Activated gamma-delta T cell treated with anti-CD3 and anti-CD28 coated beads, Interleukin-2, amount 50 U/mL, for 16 hours (primary cell): ENCODE results near the gene INTS6.

Experiments used
- DNase-seq: peaks from one replicate; pipeline ENCODE4 v3.0.0-alpha.2; 2020; ENCODE audit warnings: low read depth

INTS6 gene, protein sequence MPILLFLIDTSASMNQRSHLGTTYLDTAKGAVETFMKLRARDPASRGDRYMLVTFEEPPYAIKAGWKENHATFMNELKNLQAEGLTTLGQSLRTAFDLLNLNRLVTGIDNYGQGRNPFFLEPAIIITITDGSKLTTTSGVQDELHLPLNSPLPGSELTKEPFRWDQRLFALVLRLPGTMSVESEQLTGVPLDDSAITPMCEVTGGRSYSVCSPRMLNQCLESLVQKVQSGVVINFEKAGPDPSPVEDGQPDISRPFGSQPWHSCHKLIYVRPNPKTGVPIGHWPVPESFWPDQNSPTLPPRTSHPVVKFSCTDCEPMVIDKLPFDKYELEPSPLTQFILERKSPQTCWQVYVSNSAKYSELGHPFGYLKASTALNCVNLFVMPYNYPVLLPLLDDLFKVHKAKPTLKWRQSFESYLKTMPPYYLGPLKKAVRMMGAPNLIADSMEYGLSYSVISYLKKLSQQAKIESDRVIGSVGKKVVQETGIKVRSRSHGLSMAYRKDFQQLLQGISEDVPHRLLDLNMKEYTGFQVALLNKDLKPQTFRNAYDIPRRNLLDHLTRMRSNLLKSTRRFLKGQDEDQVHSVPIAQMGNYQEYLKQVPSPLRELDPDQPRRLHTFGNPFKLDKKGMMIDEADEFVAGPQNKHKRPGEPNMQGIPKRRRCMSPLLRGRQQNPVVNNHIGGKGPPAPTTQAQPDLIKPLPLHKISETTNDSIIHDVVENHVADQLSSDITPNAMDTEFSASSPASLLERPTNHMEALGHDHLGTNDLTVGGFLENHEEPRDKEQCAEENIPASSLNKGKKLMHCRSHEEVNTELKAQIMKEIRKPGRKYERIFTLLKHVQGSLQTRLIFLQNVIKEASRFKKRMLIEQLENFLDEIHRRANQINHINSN

DNA sequence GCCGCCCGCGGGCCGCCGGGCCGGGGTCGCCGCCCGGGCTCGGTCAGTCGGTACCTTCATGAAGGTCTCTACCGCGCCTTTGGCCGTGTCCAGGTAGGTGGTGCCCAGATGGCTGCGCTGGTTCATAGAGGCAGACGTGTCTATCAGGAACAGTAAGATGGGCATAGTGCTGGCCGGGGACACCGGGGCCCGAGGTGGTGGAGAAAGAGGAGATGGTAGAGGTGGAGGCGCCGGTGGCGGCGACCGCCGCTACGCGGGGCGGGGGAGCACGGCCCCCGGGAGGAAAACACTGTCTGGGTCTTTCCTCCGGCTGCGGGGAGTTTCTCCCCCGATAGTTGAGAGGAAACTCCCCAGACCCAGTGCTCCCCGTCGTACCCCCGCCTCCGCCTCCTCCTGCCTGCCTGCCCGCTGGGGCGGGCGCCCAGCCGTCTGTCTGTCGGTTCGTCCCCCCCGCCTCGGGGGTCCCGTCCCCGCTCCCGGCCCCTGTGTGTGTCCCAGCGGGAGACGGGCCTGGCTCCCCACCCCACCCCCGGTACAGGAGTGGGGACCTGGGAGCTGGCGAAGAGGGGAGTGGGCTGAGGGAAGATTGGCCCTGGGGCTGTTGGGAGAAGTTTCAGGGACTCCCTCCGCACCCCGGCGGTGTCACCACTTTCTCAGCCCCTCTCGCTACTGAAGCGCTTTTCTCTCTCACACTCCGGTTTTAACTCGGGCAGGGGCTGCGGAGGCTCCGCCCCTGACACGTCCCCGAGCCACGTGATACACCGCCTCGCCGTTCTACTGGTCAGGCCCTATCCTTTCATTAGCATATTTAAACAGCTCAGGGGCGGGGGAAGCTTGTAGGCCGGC is at the start of gene INTS6:
Gene INTS6 (minus strand): TSS at position 676 of the 846 bp plus-strand sequence. CDS start 511 bp downstream, at position 165.
- peak; percentile 97 for DNase-seq

DNA sequence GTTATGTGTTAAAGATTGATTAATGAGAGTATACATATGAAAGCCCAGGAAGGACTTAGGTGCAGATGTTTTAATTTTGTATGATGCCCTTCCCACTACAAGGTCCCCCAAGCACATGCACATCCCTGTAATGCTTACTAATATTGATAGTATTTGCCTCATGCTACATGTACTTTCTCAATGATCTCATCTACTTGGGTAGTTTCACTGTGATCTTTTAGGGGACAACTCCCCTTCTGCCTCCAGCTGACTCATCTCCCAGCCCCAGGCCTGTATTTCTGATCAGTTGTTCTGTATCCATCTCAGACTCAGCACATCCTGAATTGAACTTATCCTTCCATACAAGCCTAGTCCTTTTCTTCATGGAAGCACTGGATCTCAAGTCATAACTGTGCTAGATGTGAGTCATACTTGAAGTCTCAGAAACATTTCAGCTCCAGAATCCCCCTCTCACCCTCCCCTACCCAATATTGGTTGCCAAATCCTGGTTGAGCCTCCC is 49.4 kb upstream of the INTS6 start:
- DNase-seq = no peak

DNA sequence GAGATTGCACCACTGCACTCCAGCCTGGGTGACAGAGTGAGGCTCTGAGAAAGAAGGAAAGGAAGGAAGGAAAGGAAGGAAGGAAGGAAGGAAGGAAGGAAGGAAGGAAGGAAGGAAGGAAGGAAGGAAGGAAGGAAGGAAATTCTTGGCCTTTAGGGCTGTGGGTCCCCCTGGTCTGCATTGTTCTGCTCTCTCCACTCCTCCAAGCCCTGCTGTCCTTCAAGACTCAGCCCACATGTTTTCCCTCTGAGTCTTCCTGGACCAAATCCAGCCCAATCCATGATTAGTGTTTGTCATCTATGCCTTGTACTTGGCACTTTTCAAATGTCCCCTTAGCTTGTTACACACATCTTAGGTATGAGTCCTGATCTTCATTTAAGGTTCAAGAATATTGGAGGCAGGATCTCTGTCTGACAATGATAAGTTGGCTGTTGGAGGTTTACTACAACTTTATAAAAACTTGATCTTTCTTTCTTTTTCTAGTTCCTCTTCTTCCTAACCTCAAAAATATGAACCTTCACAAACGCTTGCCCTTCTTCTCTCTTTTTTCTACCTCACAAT is 48.8 kb upstream of the INTS6 start:
- no peak for DNase-seq

GRCh38 chr13:51501096-51501495 is 48.3 kb upstream of the INTS6 start:
- no peak for DNase-seq

- no peak for DNase-seq
These were observed 47.9 kb upstream of the INTS6 start for GRCh38 chr13:51500687-51501086.

GRCh38 chr13:51499841-51500240 is 47.0 kb upstream of the INTS6 start:
- DNase-seq = no peak

DNA sequence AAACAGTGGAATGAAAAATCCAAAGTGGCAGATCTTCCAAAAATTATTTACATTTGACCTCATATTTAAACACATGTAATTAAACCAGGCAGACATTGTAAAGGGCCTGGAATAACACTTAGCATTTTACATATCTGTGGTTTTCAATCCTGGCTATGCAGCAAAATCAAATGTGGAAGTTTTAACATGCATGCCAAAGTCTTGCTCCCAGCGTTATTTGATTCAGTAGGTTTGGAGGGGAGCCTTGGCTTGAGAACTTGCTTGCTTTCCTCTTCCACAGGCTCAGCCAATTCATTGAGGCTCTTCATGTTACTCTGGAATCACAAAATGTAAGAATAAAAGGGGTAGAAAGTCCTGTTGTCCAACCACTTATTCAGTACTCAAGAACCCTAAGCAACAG is 42.5 kb upstream of the INTS6 start:
- no peak for DNase-seq

DNA sequence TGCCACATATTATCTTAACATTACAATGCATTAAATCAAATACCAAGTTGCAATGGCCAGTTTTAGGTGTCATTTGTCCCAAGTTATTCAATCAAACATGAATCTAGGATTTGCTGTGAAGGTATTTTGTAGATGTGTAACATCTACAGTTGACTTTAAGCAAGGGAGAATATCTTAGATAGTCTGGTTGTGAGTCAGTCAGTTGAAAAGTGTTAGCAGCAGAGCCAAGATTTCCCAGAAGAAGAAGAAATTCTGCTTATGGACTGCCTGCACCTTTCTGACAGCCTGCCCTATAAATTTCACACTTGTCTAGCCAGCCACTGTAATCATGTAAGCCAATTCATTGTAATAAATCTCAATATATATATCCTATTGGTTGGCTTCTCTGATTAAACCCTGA is 41.3 kb upstream of the INTS6 start:
- no peak for DNase-seq

- DNase-seq = no peak
These were observed 35.4 kb upstream of the INTS6 start for GRCh38 chr13:51488212-51488611.

DNA sequence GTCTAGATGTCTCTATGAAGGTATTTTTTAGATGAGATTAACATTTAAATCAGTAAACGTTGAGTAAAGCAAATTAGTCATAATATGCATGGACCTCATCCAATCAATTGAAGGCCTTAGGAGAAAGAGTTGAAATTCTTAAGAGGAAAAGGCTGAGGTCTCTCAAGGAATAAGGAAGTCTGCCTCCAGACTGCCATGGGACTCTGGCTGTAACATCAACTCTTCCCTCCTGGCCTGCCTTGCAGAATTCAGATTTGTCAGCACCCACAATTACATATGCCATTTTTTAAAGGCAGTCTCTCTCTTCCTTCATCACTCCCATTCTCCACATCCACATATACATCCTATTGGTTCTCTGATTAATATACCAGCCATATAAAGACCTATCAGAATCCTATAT is 28.8 kb upstream of the INTS6 start:
- DNase-seq = no peak

GRCh38 chr13:51479199-51479523 is 26.3 kb upstream of the INTS6 start:
- no peak for DNase-seq

DNA sequence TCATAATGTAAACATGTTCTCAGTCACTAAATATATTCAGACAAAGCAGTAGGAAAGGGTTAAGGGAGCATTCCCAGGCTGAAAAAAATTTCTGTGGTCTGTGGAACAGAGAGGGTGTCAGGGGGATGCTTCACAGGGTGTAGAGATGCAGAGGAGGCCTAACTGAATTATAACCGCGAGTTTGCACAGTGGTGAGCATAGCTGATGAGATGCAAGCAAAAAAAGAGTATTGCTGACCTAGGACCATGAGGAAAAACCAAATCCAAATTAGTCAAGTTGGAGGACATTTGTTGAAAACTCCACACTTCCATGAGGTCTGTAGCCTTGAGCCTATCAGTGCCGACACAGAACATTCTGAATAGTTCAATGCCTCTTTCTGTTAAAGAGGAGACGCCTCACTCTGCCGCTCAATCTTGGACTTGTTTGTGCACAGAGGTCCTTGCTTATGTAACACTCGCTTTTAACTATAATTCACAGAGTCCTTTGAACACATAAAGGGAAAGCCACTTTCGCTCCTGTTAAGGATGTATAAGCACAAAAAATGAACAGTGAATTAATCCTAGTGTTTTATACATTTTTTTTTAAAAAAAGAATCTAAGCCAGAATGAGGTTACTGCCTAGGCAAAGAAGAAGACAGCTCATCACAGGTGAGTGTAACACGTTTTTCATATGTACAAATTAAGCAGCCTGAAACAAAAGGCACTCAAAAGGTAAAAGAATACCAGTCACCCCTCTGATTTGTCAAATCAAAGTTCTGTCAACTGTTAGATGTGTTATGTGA is 25.8 kb upstream of the INTS6 start:
- DNase-seq = no peak

- DNase-seq = no peak
These were observed 25.0 kb upstream of the INTS6 start for GRCh38 chr13:51477653-51478324.

GRCh38 chr13:51477149-51477548 is 24.3 kb upstream of the INTS6 start:
- no peak for DNase-seq

DNA sequence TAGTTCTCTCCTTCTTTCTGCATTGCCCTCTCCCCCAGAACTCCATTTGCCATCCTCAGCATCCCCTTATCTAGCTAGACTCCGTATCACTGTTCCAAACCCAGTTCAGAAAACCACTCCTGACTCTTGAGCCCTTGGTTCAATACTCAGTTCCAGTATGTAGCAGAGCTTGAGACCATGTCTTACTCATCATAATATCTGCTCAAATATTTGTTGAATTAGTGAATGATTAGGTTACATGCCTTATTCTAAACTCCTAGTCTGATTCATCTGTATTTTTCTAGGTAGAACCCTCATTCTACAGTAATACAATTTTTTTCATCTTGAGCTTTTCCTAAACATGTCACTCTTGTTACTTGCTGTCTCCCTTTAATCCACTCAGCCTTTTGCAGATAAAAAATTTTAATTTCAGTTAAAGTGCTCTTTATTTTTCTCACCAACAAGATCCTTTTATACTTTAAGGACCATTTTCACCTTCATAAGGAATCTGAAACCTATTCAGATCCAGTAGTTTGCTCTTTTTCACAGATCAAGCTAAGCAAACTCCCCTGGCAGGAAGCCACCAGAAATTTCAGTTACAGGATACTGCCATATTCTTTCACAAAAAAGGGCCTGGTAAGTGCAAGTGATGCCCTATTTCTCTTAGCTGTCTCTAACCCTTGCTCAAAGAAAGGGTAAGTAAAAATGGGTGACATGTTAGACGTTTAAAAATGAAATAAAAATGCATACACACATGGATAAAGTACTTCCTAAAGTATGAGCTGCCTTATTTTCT is 23.1 kb upstream of the INTS6 start:
- no peak for DNase-seq

DNA sequence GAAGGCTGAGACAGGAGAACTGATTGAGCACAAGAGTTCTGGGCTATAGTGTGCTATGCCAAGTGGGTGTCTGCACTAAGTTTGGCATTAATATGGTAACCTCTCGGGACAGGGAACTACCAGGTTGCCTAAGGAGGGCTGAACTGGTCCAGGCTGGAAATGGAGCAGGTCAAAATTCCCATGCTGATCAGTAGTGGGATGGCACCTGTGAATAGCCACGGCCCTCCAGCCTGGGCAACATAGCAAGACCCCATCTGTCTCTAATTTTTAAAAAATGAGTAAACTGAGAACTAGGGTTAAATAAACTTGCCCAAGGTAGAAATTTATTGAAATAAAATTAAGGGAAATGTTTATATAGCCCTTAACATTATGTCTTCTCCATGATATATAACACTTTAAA is 17.0 kb upstream of the INTS6 start:
- DNase-seq = no peak

- DNase-seq = no peak
These were observed 14.9 kb upstream of the INTS6 start for GRCh38 chr13:51467730-51468129.

GRCh38 chr13:51465124-51465523 is 12.3 kb upstream of the INTS6 start:
- DNase-seq = no peak

- no peak for DNase-seq
These were observed 4.4 kb upstream of the INTS6 start for GRCh38 chr13:51457086-51457815.
